ENCODE data around the gene LCE7A.

The LCE7A gene

DNA sequence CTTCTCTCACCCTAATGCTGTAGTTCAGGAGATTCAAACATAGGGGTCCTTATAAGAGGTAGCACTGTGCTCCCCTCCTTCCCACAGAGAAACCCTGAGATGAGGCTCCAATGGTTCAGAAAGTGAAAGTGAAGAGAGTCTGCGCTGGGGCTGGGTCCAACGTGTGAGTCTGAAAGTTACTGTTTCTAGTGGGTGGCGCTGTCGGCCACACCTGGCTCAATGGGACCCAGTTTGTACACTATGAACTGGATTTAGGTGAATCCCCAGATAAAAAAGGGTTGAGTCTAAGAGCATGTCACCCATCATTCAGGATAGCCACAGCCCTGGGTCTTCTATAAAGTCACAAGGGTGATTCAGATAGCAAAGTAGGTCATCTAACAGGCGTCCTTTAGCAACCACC is 21.1 kb downstream of the LCE7A start:
- DNase-seq: no peak

DNA sequence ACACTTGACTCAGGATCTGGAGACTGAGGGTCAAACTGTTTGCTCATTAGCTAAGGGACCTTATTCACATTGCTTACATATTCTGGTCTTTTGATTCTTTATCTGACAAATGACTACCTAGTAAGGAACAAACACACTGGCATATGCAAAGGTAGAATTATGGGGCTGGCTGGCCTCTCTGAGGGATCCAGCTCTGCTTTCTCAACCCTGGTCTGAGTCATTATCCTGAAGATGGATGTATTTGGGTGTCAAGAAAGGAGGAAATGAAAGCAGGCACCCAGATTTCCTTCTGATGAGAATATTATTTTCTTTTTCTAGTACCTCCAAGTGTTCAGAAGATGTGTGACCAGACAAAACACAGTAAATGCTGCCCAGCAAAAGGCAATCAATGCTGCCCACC is 24.3 kb downstream of the LCE7A start:
- no peak for DNase-seq

DNA sequence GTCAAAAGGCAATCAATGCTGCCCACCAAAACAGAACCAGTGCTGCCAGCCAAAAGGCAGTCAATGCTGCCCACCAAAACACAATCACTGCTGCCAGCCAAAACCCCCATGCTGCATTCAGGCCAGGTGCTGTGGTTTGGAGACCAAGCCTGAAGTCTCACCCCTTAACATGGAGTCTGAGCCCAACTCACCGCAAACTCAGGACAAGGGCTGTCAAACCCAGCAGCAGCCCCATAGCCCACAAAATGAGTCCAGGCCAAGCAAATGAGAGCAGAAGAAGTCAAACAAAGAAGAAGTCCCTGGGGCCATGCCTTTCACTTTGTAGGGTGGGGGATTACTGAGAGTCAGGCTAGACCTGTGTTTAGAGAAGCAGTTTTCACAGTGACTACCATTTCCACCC is 24.7 kb downstream of the LCE7A start:
- no peak for DNase-seq

DNA sequence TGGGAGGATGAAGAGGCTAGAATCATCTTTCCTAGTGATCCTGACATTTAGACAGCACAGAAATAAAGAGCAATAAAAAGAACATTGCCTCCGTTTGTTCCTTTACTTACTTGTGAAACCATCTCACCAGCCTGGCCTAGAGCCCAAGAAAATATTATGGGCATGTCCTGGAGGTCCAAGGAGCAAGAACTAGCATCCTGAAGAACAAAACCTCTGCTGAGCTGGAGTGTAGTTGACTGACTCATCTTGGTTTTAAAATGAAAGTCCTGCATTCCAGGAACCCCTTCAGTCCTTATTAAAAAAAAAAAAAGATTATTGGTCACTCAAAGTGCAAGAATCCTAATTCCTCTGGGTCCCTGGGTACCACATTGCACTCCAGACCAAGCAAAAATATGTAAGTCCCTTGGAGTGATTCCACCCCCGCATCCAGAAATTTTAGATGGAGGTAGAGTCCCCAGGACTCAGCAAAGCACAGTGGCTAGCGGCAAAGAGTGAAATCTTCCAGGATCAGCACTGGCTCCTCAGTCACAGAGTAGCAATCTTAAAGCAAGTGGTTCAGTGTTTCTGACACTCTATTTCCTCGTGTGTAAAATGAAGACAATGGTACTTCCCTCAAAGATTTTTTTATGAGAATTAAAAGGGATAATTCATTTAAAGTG is 25.3 kb downstream of the LCE7A start:
- DNase-seq: no peak

DNA sequence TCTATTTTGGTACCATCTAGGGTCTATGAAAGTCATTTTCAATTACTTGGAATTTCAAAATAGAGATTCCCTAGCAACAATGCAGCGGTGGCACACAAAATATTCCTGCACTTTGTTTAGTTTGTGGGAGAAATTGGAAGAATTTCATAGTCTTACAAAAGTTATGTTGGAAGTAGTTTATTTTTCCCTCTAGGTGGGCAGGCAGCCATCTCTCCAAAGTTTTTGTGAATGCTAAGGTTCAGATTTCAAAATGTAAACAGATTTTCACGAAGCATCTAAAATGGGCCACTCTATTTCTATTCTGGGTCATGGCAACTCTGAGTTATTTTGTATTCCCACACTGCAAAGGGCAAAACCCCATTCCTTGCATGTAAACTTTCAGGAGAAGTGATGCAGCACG is 26.3 kb downstream of the LCE7A start:
- no peak for DNase-seq

DNA sequence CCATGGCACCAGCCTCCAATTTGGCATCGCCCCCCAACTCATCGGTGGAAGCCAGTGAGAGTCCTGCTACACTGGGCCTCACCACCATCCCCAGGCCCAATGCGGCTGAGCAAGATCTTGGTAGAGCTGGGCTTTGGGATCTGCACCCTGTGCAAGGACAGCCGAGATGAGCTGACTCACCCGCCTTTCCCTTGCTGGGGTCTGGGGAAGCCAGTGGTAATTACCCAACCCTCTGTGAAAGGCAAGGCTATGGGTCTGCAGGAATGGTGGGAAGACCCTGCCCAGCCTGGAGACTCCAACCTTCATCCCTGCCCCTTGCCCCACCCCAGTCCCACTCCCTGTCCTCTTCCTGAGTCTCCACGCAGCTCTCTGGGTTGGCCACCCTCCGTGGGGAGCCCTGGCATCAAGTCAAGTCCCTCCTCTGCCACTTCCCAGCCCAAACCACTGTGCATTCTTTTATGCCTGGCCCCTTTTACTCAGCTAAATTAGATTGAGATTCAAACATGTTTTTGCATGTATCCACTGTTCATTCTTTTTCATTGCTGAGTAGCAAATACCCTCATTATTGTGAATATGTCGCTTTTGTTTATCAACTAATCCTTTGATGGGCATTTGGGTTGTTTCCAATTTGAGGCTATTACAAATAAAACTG is 27.1 kb downstream of the LCE7A start:
- DNase-seq: no peak

DNA sequence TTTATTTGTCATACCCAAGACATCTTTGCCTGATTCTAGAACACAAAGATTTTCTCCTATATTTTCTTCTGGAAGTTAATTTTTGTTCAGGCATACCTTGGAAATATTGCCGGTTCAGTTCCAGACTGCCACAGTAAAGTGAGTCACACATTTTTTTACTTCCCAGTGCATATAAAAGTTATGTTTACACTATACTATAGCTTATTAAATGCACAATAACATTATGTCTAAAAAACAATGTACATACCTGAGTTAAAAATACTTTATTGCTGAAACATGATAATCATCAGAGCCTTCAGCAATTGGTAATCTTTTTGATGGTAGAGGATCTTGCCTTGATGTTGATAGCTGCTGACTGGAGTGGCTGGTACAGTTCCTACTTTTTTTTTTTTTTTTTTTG is 28.3 kb downstream of the LCE7A start:
- DNase-seq: no peak

DNA sequence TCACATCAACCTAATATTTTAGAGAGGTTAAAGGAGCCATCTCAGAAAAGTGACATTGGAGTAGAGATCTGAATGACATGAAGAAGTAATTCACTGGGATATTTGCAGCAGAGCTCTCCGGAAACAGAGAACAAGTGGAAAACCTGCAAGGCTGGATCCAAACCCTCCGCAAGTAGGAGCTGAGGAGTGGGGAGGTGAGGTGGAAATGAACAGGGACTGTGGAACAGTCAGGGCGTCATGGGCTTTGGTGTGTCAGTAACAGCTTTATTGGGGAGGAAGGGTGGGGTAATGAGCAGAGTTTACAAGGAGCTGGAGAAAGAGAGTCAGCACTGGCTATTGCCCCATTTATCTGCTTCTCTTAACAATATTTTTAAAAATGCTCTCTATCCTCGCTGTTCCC is 39.2 kb downstream of the LCE7A start:
- no peak for DNase-seq

DNA sequence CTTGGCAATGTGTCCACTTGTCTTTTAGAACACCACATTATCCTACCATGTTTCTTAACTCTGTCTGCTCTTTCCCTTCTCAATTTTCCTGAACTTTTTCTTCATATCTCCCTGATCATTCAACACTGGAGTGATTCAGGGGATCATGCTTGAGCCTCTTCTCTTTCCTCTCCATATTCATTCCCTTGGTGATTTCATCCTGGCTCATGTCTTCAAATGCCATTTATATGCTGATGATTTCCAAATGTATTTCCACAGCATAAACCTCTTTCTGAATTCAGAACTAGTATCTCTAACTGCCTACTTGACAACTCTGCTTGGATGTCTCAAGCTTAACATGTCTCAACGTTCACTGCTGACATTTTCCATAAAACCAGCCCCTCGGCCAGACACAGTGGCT is 40.1 kb downstream of the LCE7A start:
- no peak for DNase-seq

DNA sequence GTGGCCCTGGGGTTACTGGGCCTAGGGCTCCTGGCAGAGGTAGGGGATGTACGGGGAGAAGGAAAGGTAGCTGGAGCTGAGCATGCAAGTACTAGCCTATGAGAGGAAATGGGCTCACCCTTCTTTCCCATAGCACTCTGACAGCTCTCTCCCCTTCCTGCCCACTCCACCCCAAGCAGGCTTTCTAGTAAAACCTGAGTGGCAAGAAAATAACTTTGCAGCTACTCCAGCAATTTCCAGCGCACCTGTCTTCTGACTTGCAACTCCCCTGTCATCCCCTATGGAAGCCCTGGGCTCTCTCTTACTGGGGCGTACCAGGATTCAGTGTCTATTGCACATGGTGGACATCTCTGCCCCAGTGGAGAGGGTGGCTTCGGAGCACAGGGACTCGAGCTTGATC is 41.8 kb downstream of the LCE7A start:
- no peak for DNase-seq

DNA sequence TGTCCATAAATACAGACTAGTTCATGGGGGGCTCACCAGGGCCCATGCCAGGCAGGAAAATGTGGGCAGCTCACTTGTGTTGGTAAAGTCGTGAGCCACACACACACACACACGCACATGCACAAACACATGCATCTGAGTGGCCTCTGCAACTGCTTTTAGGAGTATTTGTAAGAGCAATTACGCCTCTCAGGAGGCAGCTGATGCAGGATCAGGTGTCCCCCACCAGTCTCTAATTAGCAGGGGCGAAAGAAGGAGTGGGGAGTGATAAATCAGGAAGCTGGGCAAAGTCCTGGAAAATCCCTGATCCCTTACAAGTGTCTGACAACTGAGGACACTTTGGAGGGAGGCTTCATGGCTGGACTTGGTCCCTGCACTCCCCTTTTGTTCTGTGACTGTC is 42.8 kb downstream of the LCE7A start:
- no peak for DNase-seq

DNA sequence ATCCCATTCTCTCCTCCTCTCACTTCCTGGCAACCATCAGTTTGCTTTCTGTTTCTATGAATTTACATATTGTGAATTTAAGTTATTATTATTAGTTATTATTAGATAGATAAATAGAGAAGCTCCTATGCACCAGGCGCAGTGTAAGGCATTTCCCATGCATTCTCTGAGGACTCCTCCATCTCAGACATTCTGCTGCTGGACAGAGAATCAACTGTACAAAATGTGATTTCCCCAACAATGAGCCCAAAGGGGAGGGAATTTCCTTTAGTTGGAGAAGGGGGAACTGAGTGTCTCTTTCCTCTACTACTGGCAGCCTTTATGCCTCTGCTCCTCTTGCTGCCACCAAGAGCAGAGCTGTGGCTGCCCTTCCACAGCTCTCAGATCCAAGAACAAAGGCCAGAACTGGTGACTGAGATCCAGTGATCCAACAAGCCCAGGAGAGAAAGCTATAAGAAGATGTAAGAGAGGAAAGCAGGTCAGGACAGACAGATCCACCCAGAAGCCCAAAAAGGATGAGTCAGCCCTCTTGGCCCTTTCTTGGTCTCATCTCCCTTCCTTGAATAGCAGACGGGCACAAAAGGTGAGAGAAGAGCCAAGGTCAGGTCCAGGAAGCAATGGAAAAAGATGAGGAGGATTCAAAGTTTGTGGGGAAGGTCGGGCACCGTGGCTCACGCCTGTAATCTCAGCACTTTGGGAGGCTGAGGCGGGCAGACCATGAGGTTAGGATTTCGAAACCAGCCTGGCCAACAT is 45.1 kb downstream of the LCE7A start:
- DNase-seq: no peak

DNA sequence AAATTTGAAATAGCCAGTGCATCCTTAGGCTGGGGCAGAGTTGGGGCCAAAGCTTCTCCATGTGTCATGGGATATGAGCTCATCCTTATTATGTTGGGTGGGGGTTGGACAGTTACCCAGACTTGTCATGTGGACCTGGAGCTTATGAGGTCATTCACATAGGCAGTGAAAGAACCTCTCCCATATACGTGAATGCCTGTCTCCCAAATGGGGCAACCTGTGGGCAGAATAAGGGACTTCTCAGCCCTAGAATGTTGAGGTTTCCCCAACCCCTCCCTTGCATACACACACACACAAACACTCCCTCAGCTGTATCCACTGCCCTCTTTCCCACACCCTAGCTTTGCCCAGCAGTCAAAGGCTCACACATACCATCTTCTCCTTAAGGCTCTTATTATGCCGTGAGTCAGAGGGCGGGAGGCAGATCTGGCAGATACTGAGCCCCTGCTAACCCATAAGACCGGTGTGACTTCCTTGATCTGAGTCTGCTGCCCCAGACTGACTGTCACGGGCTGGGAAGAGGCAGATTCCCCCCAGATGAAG is 46.3 kb downstream of the LCE7A start:
- no peak for DNase-seq

DNA sequence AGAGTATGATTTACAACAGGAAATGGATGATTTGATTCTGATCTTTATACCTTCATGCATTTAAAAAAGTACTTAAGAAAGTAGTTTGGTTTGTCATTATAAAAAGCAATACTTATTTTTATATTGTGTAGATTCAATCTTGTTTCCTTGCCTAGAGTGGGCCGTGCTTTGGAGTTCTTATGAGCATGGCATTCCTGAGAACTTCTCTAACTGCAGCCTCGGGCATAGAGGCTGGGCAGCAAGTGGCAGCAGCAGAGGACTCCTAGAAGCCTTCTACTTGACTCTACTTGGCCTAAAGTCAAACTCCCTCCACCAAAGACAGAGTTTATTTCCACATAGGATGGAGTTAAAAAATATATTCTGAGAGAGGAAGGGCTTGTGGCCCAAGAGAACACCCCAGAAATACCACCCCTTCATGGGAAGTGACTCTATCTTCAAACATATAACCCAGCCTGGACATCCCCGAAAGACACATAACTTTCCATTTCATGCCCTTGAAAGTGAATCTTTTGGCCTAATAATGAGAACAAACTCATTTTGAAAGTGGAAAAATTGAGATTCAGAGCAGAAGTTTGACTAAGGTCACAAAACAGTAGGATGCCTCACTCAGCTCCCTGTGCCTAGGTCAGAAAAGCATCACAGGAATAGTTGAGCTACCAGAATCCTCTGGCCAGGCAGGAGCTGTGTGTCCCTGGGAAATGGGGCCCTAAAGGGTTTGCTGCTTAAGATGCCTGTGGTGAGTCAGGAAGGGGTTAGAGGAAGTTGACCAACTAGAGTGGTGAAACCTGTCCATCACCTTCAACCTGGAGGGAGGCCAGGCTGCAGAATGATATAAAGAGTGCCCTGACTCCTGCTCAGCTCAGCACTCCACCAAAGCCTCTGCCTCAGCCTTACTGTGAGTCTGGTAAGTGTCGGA is 48.1 kb downstream of the LCE7A start, which contains the start of gene IVL:
Gene IVL, plus strand, starts transcription at position 861 of the 916 bp plus-strand sequence. CDS start 1,252 bp downstream, outside the sequence.
- no peak for DNase-seq

DNA sequence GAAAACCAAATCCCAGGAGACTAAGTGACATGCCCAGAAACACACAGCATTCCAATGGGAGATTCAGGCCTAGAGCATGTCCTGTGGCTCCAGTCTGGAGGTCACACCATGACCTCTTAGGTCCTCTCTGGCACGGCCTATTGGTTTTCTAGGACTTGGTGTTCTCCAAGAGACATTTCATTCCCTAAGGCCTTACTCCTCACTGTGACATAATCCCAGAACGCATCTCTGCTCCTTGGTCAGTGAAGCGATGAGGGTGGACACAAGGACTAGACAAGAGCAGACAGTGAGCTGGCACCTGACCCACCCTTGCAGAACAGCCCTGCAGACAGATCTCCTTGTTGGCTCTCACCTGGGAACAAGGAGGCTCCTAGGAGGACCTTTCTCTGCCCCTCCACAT is 49.4 kb downstream of the LCE7A start:
- DNase-seq: no peak

All from KG1 (cell line).